Stimulated activated naive CD8-positive, alpha-beta T cell treated with anti-CD3 and anti-CD28 coated beads, Interleukin-15, Interleukin-2, amounts not matched to agents 100 ng/mL and 50 ng/mL, for 24 hours (primary cell): ENCODE results near the gene GALNT17.

Experiments used
- H3K27ac Mint-ChIP-seq: one replicate; pipeline ENCODE4 v1.8.0; 2021; ENCODE audit warnings: mild to moderate bottlenecking, mixed read lengths
- H3K27me3 Mint-ChIP-seq: one replicate; pipeline ENCODE4 v1.8.0; 2021; ENCODE audit warnings: mixed read lengths
- H3K36me3 Mint-ChIP-seq: one replicate; pipeline ENCODE4 v1.8.0; 2021; ENCODE audit warnings: low read depth, mixed read lengths
- H3K4me1 Mint-ChIP-seq: one replicate; pipeline ENCODE4 v1.8.0; 2021; ENCODE audit warnings: low read depth, mixed read lengths
- H3K4me3 Mint-ChIP-seq: one replicate; pipeline ENCODE4 v1.8.0; 2021; ENCODE audit warnings: mild to moderate bottlenecking, mixed read lengths
- H3K9me3 Mint-ChIP-seq: one replicate; pipeline ENCODE4 v1.8.0; 2021; ENCODE audit warnings: mixed read lengths

The GALNT17 gene

DNA sequence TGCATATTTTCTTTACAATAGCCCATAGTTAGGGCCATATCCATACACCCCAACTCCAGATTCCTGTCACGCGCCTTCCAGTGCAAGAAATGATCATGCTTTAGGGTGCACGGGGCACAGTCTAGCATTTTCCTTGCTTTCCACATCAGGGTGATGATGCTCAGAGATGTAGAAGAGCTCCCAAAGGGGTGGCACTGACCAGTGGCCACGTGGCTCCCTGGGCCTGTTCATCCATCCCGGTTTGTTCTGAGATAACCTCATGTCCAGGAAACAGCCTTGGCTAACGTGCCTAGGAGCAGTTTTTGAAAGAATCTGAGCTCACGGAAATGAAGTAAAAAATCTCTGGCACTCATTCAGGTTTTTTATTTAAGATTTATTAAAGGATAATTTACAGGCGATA, 139.3 kb downstream of the GALNT17 start:
- Mint-ChIP-seq H3K4me3 (no peak overlapping the region), H3K4me1 (no peaks in the 10 kb centered on the region), H3K36me3 (no peaks in the 10 kb centered on the region), H3K27ac (no peak overlapping the region), H3K27me3 (no peaks in the 10 kb centered on the region), H3K9me3 (peaks cover 21% of the 10 kb centered on the region)

DNA sequence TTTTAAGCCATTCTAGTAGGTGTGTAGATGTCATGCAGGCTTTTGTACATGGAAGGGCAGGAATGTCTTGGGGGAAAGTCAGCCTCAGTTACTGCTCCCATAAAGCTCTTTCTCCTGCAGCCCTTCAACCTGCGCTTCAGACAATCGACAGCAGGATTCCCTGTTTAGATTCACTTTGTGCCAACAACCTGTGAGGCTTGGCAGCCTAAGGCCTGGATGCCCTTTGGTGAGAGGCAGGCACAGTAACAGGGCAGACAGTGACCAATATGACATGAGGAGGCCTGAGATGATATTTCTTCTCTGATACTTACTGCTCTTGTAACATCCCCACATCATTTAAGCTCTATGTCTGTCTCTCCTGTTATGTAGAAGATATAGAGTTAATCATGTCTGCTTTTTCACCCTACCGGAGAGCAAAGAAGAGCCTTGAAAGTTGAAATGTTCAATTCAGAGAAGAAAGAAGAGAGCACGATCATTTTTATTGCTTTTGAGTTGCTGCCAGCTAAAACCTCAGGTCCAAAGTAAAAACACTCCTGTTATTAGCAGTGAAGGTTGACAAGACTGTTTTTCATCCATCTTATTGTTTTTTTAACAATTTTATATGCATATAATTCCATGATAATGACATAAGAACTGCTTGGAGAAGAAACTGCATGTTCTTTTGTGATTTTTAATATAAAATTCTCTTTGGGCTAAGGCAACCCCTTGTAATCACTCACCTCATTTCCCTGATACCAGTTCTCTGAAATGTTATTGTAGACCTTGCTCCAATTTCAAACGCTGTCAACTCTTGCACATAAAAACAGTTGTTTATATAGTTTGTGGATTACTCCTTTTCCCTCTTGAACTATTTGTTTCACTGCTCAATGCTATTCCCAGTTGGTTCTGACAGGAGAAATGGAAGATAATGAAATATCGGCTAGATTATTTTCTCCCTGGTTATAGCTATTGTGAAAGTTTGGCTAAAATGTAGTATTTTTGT, 140.9 kb downstream of the GALNT17 start:
- Mint-ChIP-seq H3K27me3 (no peaks in the 10 kb centered on the region), H3K9me3 (peaks cover 16% of the 10 kb centered on the region), H3K27ac (no peak overlapping the region)

GRCh38 chr7:71278257-71278656, 146.3 kb downstream of the GALNT17 start:
- Mint-ChIP-seq H3K36me3 (no peaks in the 10 kb centered on the region), H3K27me3 (no peaks in the 10 kb centered on the region), H3K27ac (no peak overlapping the region), H3K4me3 (no peak overlapping the region), H3K9me3 (peaks cover 11% of the 10 kb centered on the region), H3K4me1 (no peaks in the 10 kb centered on the region)

More for the DNA sequence above, 140.9 kb downstream of the GALNT17 start:
- no peaks in the 10 kb centered on the region for H3K36me3 Mint-ChIP-seq
- no peak overlapping the region for H3K4me3 Mint-ChIP-seq
- H3K4me1 Mint-ChIP-seq: no peaks in the 10 kb centered on the region

GRCh38 chr7:71281261-71281660, 149.3 kb downstream of the GALNT17 start:
- Mint-ChIP-seq H3K27me3 (no peaks in the 10 kb centered on the region), H3K9me3 (peaks cover 13% of the 10 kb centered on the region), H3K36me3 (no peaks in the 10 kb centered on the region), H3K4me3 (no peak overlapping the region), H3K27ac (no peak overlapping the region), H3K4me1 (no peaks in the 10 kb centered on the region)

DNA sequence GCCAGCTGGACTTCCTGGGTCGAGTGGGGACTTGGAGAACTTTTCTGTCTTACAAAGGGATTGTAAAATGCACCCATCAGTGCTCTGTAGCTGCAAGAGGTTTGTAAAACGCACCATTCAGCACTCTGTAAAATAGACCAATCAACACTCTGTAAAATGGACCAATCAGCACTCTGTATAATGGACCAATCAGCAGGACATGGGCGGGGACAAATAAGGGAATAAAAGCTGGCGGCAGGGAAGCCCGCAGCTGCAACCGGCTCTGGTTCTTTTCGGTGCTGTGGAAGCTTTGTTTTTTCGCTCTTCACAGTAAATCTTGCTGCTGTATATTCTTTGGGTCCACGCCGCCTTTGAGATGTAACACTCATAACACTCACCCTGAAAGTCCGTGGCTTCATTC, 151.9 kb downstream of the GALNT17 start:
- Mint-ChIP-seq H3K27me3 (no peaks in the 10 kb centered on the region), H3K9me3 (peaks cover 13% of the 10 kb centered on the region), H3K4me1 (no peaks in the 10 kb centered on the region), H3K4me3 (no peak overlapping the region), H3K36me3 (no peaks in the 10 kb centered on the region), H3K27ac (no peak overlapping the region)

- no peak overlapping the region for H3K4me3 Mint-ChIP-seq
- H3K9me3 Mint-ChIP-seq: peaks cover 9% of the 10 kb centered on the region
- no peak overlapping the region for H3K27ac Mint-ChIP-seq
- H3K4me1 Mint-ChIP-seq: no peaks in the 10 kb centered on the region
- H3K27me3 Mint-ChIP-seq: no peaks in the 10 kb centered on the region
- H3K36me3 Mint-ChIP-seq: no peaks in the 10 kb centered on the region
Observed at GRCh38 chr7:71285571-71286145, 153.7 kb downstream of the GALNT17 start.

DNA sequence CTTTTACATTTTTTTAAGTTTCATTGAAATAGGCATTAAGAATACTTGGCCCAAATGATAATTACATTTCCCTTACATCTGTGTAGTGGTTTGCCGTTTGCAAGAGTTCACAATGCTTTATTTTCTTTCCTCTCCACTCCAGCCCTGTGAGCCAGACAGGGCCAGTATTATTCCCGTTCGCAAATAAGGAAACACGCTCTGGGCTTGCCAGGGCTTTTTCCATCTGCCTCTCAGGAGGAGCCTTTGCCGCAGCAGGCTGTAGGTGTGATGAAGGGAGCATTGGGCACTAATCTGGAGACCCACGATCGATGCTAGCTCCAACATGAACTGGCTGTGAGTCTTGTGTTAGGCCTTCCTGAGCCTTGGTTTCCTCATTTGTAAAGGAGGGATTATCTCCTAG, 154.4 kb downstream of the GALNT17 start:
- Mint-ChIP-seq H3K9me3 (peaks cover 7% of the 10 kb centered on the region), H3K4me1 (no peaks in the 10 kb centered on the region), H3K27ac (no peak overlapping the region), H3K27me3 (no peaks in the 10 kb centered on the region), H3K4me3 (no peak overlapping the region), H3K36me3 (no peaks in the 10 kb centered on the region)

DNA sequence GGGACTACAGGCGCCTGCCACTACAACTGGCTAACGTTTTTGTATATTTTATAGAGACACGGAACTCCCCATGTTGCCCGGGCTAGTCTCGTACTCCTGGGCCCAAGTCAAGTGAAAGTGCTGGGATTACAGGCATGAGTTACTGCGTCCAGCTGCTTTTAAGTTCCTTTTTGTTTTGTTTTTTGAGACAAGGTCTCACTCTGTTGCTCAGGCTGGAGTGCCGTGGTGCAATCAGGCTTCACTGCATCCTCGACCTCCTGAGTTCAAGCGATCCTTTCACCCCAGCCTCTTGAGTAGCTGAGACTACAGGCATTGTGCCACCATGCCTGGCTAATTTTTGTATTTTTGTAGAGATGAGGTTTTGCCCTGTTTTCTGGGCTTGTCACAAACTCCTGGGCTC, 155.0 kb downstream of the GALNT17 start:
- H3K9me3 Mint-ChIP-seq: peaks cover 7% of the 10 kb centered on the region
- no peak overlapping the region for H3K27ac Mint-ChIP-seq
- H3K27me3 Mint-ChIP-seq: no peaks in the 10 kb centered on the region
- H3K4me3 Mint-ChIP-seq: no peak overlapping the region
- H3K36me3 Mint-ChIP-seq: no peaks in the 10 kb centered on the region
- no peaks in the 10 kb centered on the region for H3K4me1 Mint-ChIP-seq

- Mint-ChIP-seq H3K4me1 (no peaks in the 10 kb centered on the region), H3K9me3 (peaks cover 15% of the 10 kb centered on the region), H3K36me3 (no peaks in the 10 kb centered on the region), H3K4me3 (no peak overlapping the region), H3K27me3 (no peaks in the 10 kb centered on the region), H3K27ac (no peak overlapping the region)
Observed at GRCh38 chr7:71290452-71290851, 158.5 kb downstream of the GALNT17 start.

DNA sequence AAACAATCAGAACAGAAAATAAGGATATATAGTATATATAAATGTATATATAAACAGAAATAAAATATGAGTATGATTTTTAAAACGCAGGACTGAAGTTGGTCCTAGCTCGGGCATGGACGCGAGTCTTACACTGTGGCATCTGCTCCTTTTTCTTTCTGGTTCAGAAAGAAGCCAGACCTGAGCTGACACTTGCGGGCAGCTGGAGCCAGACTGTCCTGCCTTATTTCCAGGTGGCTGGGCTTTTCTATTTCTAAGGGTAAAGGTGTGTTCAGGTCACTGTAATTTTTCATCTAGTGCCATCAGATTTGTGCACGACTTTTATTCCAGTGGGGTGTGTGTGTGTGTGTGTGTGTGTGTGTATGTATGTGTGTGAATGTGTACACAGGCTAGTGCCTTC, 166.4 kb downstream of the GALNT17 start:
- peaks cover 10% of the 10 kb centered on the region for H3K9me3 Mint-ChIP-seq
- H3K4me3 Mint-ChIP-seq: no peak overlapping the region
- no peaks in the 10 kb centered on the region for H3K36me3 Mint-ChIP-seq
- no peaks in the 10 kb centered on the region for H3K27me3 Mint-ChIP-seq
- H3K4me1 Mint-ChIP-seq: no peaks in the 10 kb centered on the region
- H3K27ac Mint-ChIP-seq: no peak overlapping the region

- H3K4me1 Mint-ChIP-seq: no peaks in the 10 kb centered on the region
- H3K36me3 Mint-ChIP-seq: no peaks in the 10 kb centered on the region
- no peaks in the 10 kb centered on the region for H3K27me3 Mint-ChIP-seq
- H3K27ac Mint-ChIP-seq: no peak overlapping the region
- peaks cover 5% of the 10 kb centered on the region for H3K9me3 Mint-ChIP-seq
- H3K4me3 Mint-ChIP-seq: no peak overlapping the region
Observed at GRCh38 chr7:71300086-71300485, 168.1 kb downstream of the GALNT17 start.

- Mint-ChIP-seq H3K4me1 (no peaks in the 10 kb centered on the region), H3K9me3 (peaks cover 5% of the 10 kb centered on the region), H3K4me3 (no peak overlapping the region), H3K27ac (no peak overlapping the region), H3K27me3 (no peaks in the 10 kb centered on the region), H3K36me3 (no peaks in the 10 kb centered on the region)
Observed at GRCh38 chr7:71300603-71301002, 168.7 kb downstream of the GALNT17 start.

- Mint-ChIP-seq H3K9me3 (peaks cover 5% of the 10 kb centered on the region), H3K27me3 (no peaks in the 10 kb centered on the region), H3K27ac (no peak overlapping the region), H3K4me1 (no peaks in the 10 kb centered on the region), H3K4me3 (no peak overlapping the region), H3K36me3 (no peaks in the 10 kb centered on the region)
Observed at GRCh38 chr7:71301167-71301566, 169.2 kb downstream of the GALNT17 start.

DNA sequence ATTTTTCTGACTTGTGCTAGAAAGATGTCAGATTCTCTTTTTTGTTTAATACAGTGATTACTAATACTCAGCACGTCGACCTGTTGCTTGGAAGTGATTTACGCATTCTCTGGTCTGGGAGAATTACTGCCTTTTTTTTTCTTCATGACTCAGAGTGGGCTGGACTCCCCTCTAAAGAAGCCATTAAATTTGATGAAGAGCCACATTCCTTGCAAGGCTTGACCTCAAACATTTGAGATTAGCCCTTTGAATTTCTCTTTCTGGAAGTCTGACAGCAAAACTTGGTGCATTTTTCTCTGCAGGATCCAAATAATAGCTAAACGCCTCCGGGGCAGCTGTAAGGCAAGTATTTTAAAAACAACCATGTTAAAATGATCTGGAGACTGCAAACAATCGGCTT, 171.6 kb downstream of the GALNT17 start:
- no peaks in the 10 kb centered on the region for H3K27me3 Mint-ChIP-seq
- no peak overlapping the region for H3K4me3 Mint-ChIP-seq
- no peaks in the 10 kb centered on the region for H3K4me1 Mint-ChIP-seq
- H3K9me3 Mint-ChIP-seq: peaks cover 10% of the 10 kb centered on the region
- no peak overlapping the region for H3K27ac Mint-ChIP-seq
- H3K36me3 Mint-ChIP-seq: no peaks in the 10 kb centered on the region

DNA sequence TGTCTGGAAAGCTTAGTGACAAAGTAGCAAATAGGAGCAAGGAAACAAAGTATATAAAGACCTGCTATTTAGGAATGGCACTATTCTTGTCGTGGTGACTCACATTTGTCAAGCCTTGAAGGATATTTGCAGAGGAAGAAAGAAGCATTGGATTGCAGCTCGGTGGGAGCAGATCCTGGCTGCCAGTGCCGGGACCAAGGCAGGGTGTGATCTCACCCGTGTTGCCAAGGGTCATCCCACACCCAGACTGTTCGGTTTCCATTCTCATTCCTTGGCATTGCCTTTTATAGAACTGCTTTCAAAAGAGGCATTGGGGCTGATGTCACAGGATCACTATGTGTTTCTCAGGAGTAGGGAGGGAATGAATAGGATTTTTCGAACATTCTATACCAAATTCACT, 176.2 kb downstream of the GALNT17 start:
- Mint-ChIP-seq H3K27me3 (no peaks in the 10 kb centered on the region), H3K4me3 (no peak overlapping the region), H3K36me3 (no peaks in the 10 kb centered on the region), H3K27ac (no peak overlapping the region), H3K4me1 (no peaks in the 10 kb centered on the region), H3K9me3 (peaks cover 18% of the 10 kb centered on the region)
